Peyer's patch (tissue), 4 donors: ENCODE data around the gene DOK5. TPM values are rescaled to one million over a fixed set of nuclear protein-coding genes. Genes with fewer than 3 reads are reported as not detected.
"Not testable (repeated sequence)": the region's sequence is repeated elsewhere in the genome, so short reads cannot be mapped to it uniquely, and the experiment has no call there.

ENCODE experiments used
- DNase-seq, 3 donors: peaks; one replicate each; pipeline ENCODE4 v3.0.0-alpha.2; 2017 to 2019
- H3K27ac ChIP-seq, 4 donors: fragments of 200-600 bp; sonication (generic); one replicate each; pipeline ENCODE4 v1.5.1; 2016 to 2019
- H3K27me3 ChIP-seq, 2 donors: fragments of 200-600 bp; sonication (generic); one replicate each; pipeline ENCODE4 v1.5.1; 2019
- H3K36me3 ChIP-seq, 3 donors: fragments of 200-600 bp; sonication (generic); one replicate each; pipeline ENCODE4 v1.5.1; 2016 to 2019
- H3K4me1 ChIP-seq, 4 donors: fragments of 200-600 bp; sonication (generic); one replicate each; pipeline ENCODE4 v1.5.1; 2016 to 2019
- H3K4me3 ChIP-seq, 4 donors: fragments of 200-600 bp; sonication (generic); 1 replicate in 3 of 4; 2 replicates in 1 of 4; pipeline ENCODE4 v1.5.1; 2016 to 2019; ENCODE audit warnings: mild to moderate bottlenecking in 1 of 4
- H3K9me3 ChIP-seq, 4 donors: fragments of 200-600 bp; sonication (generic); one replicate each; pipeline ENCODE4 v1.5.1; 2016 to 2019; ENCODE audit warnings: mild to moderate bottlenecking in 1 of 4
- POLR2A ChIP-seq, 2 donors: fragments of 450-650 bp; IDR thresholded peaks; one replicate each; pipeline ENCODE4 v1.5.1; 2017; ENCODE audit warnings: antibody characterized with exemption in 2 of 2, mild to moderate bottlenecking in 2 of 2, moderate library complexity in 2 of 2
- total RNA-seq, 4 donors: library from RNA; depleted of rRNA; stranded (reverse); fragments of >200 nt; gene quantifications; one replicate each; pipeline ENCODE4 v1.1.0, GENCODE V29; 2016
- TF ChIP-seq, protein P1 (sequence below), 6 experiments: fragments of 450-650 bp in 4 of 6; fragments of 200-600 bp in 2 of 6; sonication (generic) in 1 of 6; IDR thresholded peaks; one replicate each; pipeline ENCODE4 v1.5.1; 2017 to 2019; ENCODE audit warnings: antibody characterized with exemption in 6 of 6, mild to moderate bottlenecking in 3 of 6, moderate library complexity in 1 of 6

DOK5 gene
- total RNA-seq, 4 donors from 2014 or later = 2.1 TPM; not detected in 3

DNA sequence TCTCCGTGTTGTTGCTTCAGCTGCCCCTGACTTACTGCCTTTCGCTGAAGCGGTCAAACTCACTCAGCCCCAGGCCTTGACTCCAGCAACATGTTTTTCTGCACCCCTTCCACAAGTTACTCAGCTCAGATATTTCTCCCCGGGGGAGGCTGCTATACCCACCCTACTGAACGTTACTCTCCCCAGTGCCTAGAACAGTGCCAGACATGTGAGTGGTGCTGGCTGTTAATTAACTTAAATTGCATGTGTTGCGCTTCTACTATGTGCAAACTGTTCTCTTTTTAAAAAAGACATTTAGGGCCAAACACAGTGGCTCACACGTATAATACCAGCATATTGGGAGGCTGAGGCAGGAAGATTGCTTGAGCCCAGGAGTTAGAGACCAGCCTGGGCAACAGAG is 41.2 kb upstream of the DOK5 start:
- Histone ChIP-seq H3K36me3 (no peaks in the 10 kb centered on the region), H3K27ac (no peak overlapping the region)
- TF ChIP-seq POLR2A (IDR thresholded peaks at IDR 0.05) = no peak
- TF ChIP-seq, protein P1, sequence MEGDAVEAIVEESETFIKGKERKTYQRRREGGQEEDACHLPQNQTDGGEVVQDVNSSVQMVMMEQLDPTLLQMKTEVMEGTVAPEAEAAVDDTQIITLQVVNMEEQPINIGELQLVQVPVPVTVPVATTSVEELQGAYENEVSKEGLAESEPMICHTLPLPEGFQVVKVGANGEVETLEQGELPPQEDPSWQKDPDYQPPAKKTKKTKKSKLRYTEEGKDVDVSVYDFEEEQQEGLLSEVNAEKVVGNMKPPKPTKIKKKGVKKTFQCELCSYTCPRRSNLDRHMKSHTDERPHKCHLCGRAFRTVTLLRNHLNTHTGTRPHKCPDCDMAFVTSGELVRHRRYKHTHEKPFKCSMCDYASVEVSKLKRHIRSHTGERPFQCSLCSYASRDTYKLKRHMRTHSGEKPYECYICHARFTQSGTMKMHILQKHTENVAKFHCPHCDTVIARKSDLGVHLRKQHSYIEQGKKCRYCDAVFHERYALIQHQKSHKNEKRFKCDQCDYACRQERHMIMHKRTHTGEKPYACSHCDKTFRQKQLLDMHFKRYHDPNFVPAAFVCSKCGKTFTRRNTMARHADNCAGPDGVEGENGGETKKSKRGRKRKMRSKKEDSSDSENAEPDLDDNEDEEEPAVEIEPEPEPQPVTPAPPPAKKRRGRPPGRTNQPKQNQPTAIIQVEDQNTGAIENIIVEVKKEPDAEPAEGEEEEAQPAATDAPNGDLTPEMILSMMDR (IDR thresholded peaks at IDR 0.05) = no peak

DNA sequence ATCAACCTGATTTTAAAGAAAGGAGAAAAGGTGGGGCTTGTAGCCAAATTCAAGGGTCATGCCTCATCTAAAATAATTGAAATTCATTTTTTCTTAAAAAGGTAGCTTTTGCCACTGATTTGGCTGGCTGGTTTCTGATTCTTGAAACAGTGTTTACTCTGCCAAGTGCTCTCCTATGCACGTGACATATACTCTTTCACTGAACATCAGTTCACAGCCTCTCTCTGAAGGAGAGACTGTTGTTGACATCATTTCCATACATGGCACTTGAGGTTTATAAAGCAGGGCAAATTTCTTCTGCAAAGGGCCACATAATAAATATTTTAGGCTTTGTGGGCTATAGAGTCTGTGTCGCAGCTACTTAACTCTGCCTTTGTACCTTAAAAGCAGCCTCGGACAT is 40.4 kb upstream of the DOK5 start:
- Histone ChIP-seq H3K4me3 (no peak overlapping the region), H3K4me1 (no peaks in the 10 kb centered on the region), H3K27me3 (no peaks in the 10 kb centered on the region), H3K9me3 (no peaks in the 10 kb centered on the region), H3K27ac (no peak overlapping the region), H3K36me3 (no peaks in the 10 kb centered on the region)
- TF ChIP-seq, protein P1 (IDR thresholded peaks at IDR 0.05) = no peak
- TF ChIP-seq POLR2A (IDR thresholded peaks at IDR 0.05) = no peak
- no peak for DNase-seq

More for the DNA sequence above, 41.2 kb upstream of the DOK5 start:
- Histone ChIP-seq H3K4me3 (no peak overlapping the region), H3K27me3 (no peaks in the 10 kb centered on the region), H3K9me3 (no peaks in the 10 kb centered on the region), H3K4me1 (no peaks in the 10 kb centered on the region)
- no peak for DNase-seq

DNA sequence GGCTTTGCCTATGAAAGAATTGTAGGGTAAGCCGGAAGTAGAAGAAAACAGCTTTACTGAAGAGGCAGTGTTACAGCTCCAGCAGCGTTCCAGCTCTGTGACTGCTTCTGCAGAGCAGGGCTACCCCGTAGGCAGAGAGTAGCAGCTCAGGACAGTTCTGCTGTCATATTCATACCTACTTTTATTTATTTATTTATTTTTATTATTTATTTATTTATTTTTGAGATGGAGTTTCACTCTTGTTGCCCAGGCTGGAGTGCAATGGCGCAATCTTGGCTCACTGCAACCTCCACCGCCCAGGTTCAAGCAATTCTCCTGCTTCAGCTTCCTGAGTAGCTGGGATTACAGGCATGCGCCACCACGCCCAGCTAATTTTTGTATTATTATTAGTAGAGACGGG is 39.0 kb upstream of the DOK5 start:
- not testable (repeated sequence) for H3K9me3 ChIP-seq, DNase-seq, H3K27ac ChIP-seq, H3K4me1 ChIP-seq, H3K36me3 ChIP-seq, H3K4me3 ChIP-seq, H3K27me3 ChIP-seq

DNA sequence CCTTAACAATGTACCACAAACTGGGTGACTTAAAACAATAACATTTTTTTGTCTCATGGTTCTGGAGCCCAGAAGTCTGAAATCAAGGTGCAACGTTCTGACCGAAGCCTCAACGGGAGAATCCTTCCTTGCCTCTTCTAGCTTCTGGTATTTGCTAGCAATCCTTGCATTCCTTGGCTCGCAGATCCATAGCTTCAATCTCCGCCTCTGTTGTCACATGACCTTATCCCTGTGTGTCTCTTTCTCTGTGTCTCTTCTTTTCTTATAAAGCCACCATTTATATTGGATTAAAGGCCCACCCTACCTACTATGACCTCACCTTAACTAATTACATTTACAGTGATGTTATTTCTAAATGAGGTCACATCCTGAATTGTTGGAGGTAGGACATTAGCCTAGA is 37.2 kb upstream of the DOK5 start:
- Histone ChIP-seq H3K9me3 (no peaks in the 10 kb centered on the region), H3K4me1 (no peaks in the 10 kb centered on the region), H3K27me3 (no peaks in the 10 kb centered on the region), H3K4me3 (no peak overlapping the region), H3K27ac (no peak overlapping the region), H3K36me3 (no peaks in the 10 kb centered on the region)
- no peak for TF ChIP-seq POLR2A (IDR thresholded peaks at IDR 0.05)
- TF ChIP-seq, protein P1 (IDR thresholded peaks at IDR 0.05) = no peak
- DNase-seq = no peak

DNA sequence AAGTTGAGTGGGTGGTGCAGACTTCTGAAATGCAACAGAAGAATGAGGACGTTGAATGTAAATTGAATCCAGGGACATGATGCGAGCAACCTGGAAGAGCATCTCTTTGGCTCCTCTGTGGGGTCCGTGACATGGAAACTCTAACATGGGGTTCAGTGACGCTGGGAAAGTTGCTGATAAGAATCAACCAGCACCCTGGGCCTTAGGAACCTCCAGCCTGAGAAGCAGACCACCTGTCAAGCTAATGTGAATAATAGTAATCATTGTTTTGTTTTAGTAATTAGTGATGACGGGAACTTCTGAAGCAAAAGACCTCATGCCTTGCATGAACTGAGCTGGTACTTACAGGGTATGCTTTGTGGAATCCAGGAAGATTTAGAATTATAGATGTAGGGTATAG is 25.2 kb upstream of the DOK5 start:
- Histone ChIP-seq H3K4me3 (no peak overlapping the region), H3K27ac (no peak overlapping the region), H3K36me3 (no peaks in the 10 kb centered on the region), H3K27me3 (no peaks in the 10 kb centered on the region), H3K9me3 (no peaks in the 10 kb centered on the region), H3K4me1 (no peaks in the 10 kb centered on the region)
- no peak for DNase-seq
- no peak for TF ChIP-seq POLR2A (IDR thresholded peaks at IDR 0.05)
- TF ChIP-seq, protein P1 (IDR thresholded peaks at IDR 0.05) = no peak

DNA sequence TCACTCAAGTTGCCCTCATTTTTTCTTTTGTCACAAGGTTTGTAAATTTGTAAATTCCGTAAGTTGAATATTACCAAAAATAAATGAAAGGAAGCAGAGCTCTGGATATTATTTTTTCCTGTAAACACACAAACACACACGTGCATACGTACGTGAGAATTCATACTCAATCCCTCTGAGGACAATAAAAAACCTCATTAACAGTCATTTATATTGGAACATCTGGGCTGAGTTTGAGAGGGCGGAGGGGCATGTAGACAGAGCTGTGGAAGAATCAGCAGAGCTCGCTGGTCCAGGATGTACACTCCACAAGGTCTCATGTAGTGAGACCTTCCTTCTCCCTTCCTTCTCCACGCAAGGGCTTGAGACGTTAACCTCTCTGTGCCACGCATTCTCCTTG is 24.2 kb upstream of the DOK5 start:
- H3K27ac ChIP-seq = no peak overlapping the region
- no peaks in the 10 kb centered on the region for H3K4me1 ChIP-seq
- no peaks in the 10 kb centered on the region for H3K27me3 ChIP-seq
- H3K4me3 ChIP-seq = no peak overlapping the region
- no peak for DNase-seq
- H3K36me3 ChIP-seq = no peaks in the 10 kb centered on the region
- no peak for TF ChIP-seq POLR2A (IDR thresholded peaks at IDR 0.05)
- TF ChIP-seq, protein P1 (IDR thresholded peaks at IDR 0.05) = no peak
- H3K9me3 ChIP-seq = no peaks in the 10 kb centered on the region
